Mesothelial cell of epicardium (in vitro differentiated cells): ENCODE measurements around the gene PTPRN2. TPM values are rescaled to one million over a fixed set of nuclear protein-coding genes. Genes with fewer than 3 reads are reported as not detected.

Source experiments
- DNase-seq, 2 experiments: peaks; one replicate each; pipeline ENCODE4 v3.0.0; 2021; ENCODE audit warnings: low spot score in 2 of 2; ENCODE audit not compliant: unreplicated experiment in 2 of 2
- H3K27ac Mint-ChIP-seq: 2 replicates; pipeline ENCODE4 v1.8.0; 2021; ENCODE audit warnings: mixed read lengths
- H3K27me3 Mint-ChIP-seq: 2 replicates; pipeline ENCODE4 v1.8.0; 2021; ENCODE audit warnings: low read depth, mixed read lengths
- H3K36me3 Mint-ChIP-seq: 2 replicates; pipeline ENCODE4 v1.8.0; 2021; ENCODE audit warnings: mixed read lengths
- H3K4me1 Mint-ChIP-seq: 2 replicates; pipeline ENCODE4 v1.8.0; 2021; ENCODE audit warnings: mixed read lengths
- H3K4me3 Mint-ChIP-seq: 2 replicates; pipeline ENCODE4 v1.8.0; 2021; ENCODE audit warnings: mild to moderate bottlenecking, moderate library complexity, mixed read lengths
- H3K9me3 Mint-ChIP-seq: 2 replicates; pipeline ENCODE4 v1.8.0; 2021; ENCODE audit warnings: mixed read lengths
- CTCF ChIP-seq: fragments of 200-600 bp; sonication (generic); IDR thresholded peaks from one replicate; pipeline ENCODE4 v1.5.0; 2021; ENCODE audit warnings: antibody characterized with exemption; ENCODE audit not compliant: unreplicated experiment
- total RNA-seq: library from RNA; stranded (reverse); gene quantifications from 3 replicates; pipeline ENCODE4 v1.2.1, GENCODE V29; 2021

PTPRN2 gene
- total RNA-seq, 1 donor from 2014 or later = 2.2 TPM

- no peaks in the 10 kb centered on the region for H3K36me3 Mint-ChIP-seq
- DNase-seq = no peak
- no peak overlapping the region for H3K4me3 Mint-ChIP-seq
- H3K27me3 Mint-ChIP-seq = peaks cover 39% of the 10 kb centered on the region
- TF ChIP-seq CTCF = no peak
- H3K9me3 Mint-ChIP-seq = peaks cover 20% of the 10 kb centered on the region
- no peak overlapping the region for H3K27ac Mint-ChIP-seq
- peaks cover 3% of the 10 kb centered on the region for H3K4me1 Mint-ChIP-seq
Measured at GRCh38 chr7:158581440-158582088, 6.1 kb downstream of the PTPRN2 start.

GRCh38 chr7:158579662-158580646 is 7.7 kb downstream of the PTPRN2 start:
- H3K4me3 Mint-ChIP-seq = no peak overlapping the region
- H3K9me3 Mint-ChIP-seq = peaks cover 20% of the 10 kb centered on the region
- H3K27me3 Mint-ChIP-seq = peaks cover 23% of the 10 kb centered on the region
- H3K4me1 Mint-ChIP-seq = no peaks in the 10 kb centered on the region
- TF ChIP-seq CTCF = no peak
- no peak overlapping the region for H3K27ac Mint-ChIP-seq
- no peak for DNase-seq
- no peaks in the 10 kb centered on the region for H3K36me3 Mint-ChIP-seq

- Mint-ChIP-seq H3K4me3 (no peak overlapping the region), H3K27ac (no peak overlapping the region), H3K36me3 (no peaks in the 10 kb centered on the region), H3K4me1 (no peaks in the 10 kb centered on the region), H3K9me3 (peaks cover 20% of the 10 kb centered on the region), H3K27me3 (peaks cover 12% of the 10 kb centered on the region)
- no peak for TF ChIP-seq CTCF
- no peak for DNase-seq
Measured at GRCh38 chr7:158576050-158576762, 11.4 kb downstream of the PTPRN2 start.

GRCh38 chr7:158574308-158575036 is 13.2 kb downstream of the PTPRN2 start:
- no peak overlapping the region for H3K27ac Mint-ChIP-seq
- no peak for DNase-seq
- no peak overlapping the region for H3K4me3 Mint-ChIP-seq

More at GRCh38 chr7:158574308-158575036, 13.2 kb downstream of the PTPRN2 start:
- Mint-ChIP-seq H3K36me3 (no peaks in the 10 kb centered on the region), H3K27me3 (peaks cover 16% of the 10 kb centered on the region), H3K4me1 (no peaks in the 10 kb centered on the region), H3K9me3 (peaks cover 3% of the 10 kb centered on the region)
- TF ChIP-seq CTCF = no peak
